Glutamatergic neuron (in vitro differentiated cells): ENCODE results near the gene FGF14. TPM values are rescaled to one million over a fixed set of nuclear protein-coding genes. Genes with fewer than 3 reads are reported as not detected.

Experiments used
- DNase-seq: peaks from one replicate; pipeline ENCODE4 v3.0.0; 2022
- H3K27ac Mint-ChIP-seq: one replicate; pipeline ENCODE4 v1.8.0; 2020; ENCODE audit warnings: mild to moderate bottlenecking, mixed read lengths, inconsistent platforms; ENCODE audit not compliant: unreplicated experiment
- H3K27me3 Mint-ChIP-seq: one replicate; pipeline ENCODE4 v1.8.0; 2020; ENCODE audit warnings: mild to moderate bottlenecking, moderate library complexity, mixed read lengths, inconsistent platforms; ENCODE audit not compliant: unreplicated experiment
- H3K36me3 Mint-ChIP-seq: one replicate; pipeline ENCODE4 v1.8.0; 2020; ENCODE audit warnings: mild to moderate bottlenecking, mixed read lengths, inconsistent platforms; ENCODE audit not compliant: unreplicated experiment
- H3K4me1 Mint-ChIP-seq: one replicate; pipeline ENCODE4 v1.8.0; 2020; ENCODE audit warnings: mild to moderate bottlenecking, low read depth, mixed read lengths, inconsistent platforms; ENCODE audit not compliant: unreplicated experiment
- H3K4me3 Mint-ChIP-seq: one replicate; pipeline ENCODE4 v1.8.0; 2020; ENCODE audit warnings: mild to moderate bottlenecking, mixed read lengths, inconsistent platforms; ENCODE audit not compliant: unreplicated experiment
- H3K9me3 Mint-ChIP-seq: one replicate; pipeline ENCODE4 v1.8.0; 2020; ENCODE audit warnings: mild to moderate bottlenecking, moderate library complexity, mixed read lengths, inconsistent platforms; ENCODE audit not compliant: unreplicated experiment
- total RNA-seq: library from RNA; stranded (reverse); fragmentation: NEBNext Ultra II Directional; extraction: Animal tissue kit (Norgen Biotek cat#: 25700); gene quantifications from one replicate; pipeline ENCODE4 v1.2.1, GENCODE V29; 2021; ENCODE audit not compliant: unreplicated experiment
- TF ChIP-seq, protein P1 (sequence below): fragments of 200-600 bp; sonication (generic); IDR thresholded peaks from one replicate; pipeline ENCODE4 v1.5.0; 2021; ENCODE audit not compliant: partially characterized antibody, unreplicated experiment

The FGF14 gene
- total RNA-seq, 1 donor from 2014 or later: 17.8 TPM

DNA sequence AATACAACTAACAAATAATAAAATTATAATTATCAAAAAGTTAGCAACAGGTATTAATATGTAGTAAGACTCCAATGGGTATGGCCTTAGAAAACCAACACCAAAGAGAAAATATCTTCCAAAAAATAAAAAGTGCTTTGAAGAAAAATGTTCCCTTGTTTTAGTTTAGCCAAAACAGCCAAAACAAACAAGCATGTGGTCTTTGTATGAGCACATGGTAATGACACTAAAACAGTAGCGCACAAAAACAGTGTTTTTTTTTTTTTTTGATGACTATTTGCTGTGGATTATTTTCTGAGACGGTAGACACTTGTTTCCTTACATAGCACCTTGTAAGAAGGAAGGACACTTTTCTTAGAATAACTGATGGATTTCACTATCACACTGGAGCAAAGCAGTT is 490.1 kb downstream of the FGF14 start:
- H3K27ac Mint-ChIP-seq: no peak overlapping the region
- TF ChIP-seq, protein P1, sequence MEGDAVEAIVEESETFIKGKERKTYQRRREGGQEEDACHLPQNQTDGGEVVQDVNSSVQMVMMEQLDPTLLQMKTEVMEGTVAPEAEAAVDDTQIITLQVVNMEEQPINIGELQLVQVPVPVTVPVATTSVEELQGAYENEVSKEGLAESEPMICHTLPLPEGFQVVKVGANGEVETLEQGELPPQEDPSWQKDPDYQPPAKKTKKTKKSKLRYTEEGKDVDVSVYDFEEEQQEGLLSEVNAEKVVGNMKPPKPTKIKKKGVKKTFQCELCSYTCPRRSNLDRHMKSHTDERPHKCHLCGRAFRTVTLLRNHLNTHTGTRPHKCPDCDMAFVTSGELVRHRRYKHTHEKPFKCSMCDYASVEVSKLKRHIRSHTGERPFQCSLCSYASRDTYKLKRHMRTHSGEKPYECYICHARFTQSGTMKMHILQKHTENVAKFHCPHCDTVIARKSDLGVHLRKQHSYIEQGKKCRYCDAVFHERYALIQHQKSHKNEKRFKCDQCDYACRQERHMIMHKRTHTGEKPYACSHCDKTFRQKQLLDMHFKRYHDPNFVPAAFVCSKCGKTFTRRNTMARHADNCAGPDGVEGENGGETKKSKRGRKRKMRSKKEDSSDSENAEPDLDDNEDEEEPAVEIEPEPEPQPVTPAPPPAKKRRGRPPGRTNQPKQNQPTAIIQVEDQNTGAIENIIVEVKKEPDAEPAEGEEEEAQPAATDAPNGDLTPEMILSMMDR: no peak
- no peak overlapping the region for H3K4me3 Mint-ChIP-seq
- peaks cover 9% of the 10 kb centered on the region for H3K4me1 Mint-ChIP-seq
- H3K27me3 Mint-ChIP-seq: peaks cover 5% of the 10 kb centered on the region
- no peak for DNase-seq
- H3K9me3 Mint-ChIP-seq: peaks cover 4% of the 10 kb centered on the region
- H3K36me3 Mint-ChIP-seq: no peaks in the 10 kb centered on the region

DNA sequence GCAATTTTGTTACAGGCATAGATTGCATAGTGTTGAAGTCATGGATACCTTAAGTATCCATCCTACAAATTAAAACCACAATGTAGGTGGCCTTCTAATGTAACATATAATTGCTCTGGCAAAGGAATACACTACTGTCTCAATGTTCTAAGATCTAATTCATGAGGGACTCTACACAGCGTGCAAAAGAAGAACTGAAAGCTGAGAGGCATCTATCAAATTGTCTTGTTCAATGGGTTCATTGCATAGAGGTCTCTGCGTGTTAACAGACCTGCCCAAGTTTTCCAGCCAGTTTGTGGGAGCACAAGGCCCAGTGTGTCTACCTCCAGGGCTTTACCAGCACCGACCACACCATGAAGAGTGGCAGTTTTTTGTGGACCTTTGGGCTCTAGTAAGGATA is 498.0 kb downstream of the FGF14 start:
- Mint-ChIP-seq H3K4me1 (no peaks in the 10 kb centered on the region), H3K4me3 (no peak overlapping the region), H3K9me3 (no peaks in the 10 kb centered on the region), H3K27ac (no peak overlapping the region), H3K36me3 (no peaks in the 10 kb centered on the region), H3K27me3 (no peaks in the 10 kb centered on the region)
- DNase-seq: no peak
- TF ChIP-seq, protein P1: no peak

DNA sequence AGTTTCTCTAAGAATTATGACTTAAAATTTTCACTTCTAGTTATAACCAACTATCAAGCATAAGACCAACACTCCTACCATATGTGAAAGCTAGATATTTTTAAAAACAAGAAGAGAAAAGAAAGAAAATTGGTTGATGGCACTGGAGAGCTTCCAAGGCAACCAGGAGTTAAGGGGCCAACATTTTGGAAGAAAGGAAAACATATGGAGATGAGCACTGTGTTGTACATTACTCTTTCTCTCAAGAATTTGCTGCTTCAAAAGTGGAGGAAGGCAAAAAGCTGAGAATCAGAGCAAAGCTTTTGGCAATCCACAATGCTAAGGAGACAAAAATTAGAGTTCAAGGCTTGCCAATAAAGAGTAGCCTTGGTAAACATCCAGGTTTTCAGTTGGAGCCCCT is 503.2 kb downstream of the FGF14 start:
- H3K27me3 Mint-ChIP-seq: no peaks in the 10 kb centered on the region
- DNase-seq: no peak
- TF ChIP-seq, protein P1: no peak
- no peak overlapping the region for H3K4me3 Mint-ChIP-seq
- no peaks in the 10 kb centered on the region for H3K9me3 Mint-ChIP-seq
- H3K27ac Mint-ChIP-seq: no peak overlapping the region
- no peaks in the 10 kb centered on the region for H3K36me3 Mint-ChIP-seq
- no peaks in the 10 kb centered on the region for H3K4me1 Mint-ChIP-seq

DNA sequence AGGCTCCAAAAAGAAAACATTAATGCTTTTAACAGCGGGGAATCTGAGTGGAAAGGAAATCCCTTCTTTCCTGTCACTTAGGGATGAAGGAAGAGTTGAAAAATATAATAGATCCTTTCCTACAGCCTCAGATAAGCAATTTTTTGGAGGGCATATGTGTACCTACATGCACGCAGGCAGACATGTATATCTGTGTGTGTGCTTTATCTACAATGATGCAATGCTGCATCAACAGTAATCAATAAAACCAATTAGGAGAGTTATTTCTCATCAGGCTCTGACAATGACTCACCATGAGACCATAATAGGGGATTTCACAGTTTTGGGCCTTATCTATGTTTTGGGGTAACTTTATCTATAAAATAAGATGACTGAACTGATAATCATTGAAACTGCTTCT is 505.3 kb downstream of the FGF14 start:
- Mint-ChIP-seq H3K4me3 (no peak overlapping the region), H3K4me1 (no peaks in the 10 kb centered on the region), H3K9me3 (no peaks in the 10 kb centered on the region), H3K36me3 (no peaks in the 10 kb centered on the region), H3K27ac (no peak overlapping the region), H3K27me3 (no peaks in the 10 kb centered on the region)
- no peak for DNase-seq
- TF ChIP-seq, protein P1: no peak

DNA sequence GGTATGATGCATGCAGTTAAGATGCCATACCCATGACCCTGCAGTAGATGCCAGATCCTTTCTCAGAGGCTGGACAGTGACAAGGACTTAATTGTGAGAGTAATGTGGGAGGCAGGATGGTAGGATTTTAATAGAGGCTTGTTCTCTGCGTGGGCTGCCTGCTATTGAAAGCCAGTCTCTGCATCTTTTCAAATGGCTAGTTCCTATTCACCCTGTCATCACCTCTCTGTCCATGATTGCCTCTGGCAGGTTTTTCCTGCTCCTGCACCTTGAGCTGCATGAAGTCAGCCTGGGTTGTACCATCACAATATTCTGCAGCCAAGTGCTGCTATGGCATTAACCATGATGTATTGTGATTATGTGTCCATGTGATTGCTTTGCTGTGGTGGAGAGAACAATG is 508.8 kb downstream of the FGF14 start:
- no peaks in the 10 kb centered on the region for H3K27me3 Mint-ChIP-seq

More for the DNA sequence above, 508.8 kb downstream of the FGF14 start:
- TF ChIP-seq, protein P1: no peak
- Mint-ChIP-seq H3K4me1 (no peaks in the 10 kb centered on the region), H3K4me3 (no peak overlapping the region), H3K36me3 (no peaks in the 10 kb centered on the region), H3K27ac (no peak overlapping the region), H3K9me3 (no peaks in the 10 kb centered on the region)
- DNase-seq: no peak
